GM12892 (cell line): Measurements from ENCODE around the gene SYT3.

Experiments
- POLR2A ChIP-seq: IDR thresholded peaks from 2 replicates; pipeline ENCODE4 v1.6.1; 2011; ENCODE audit warnings: low read depth, low read length, control low read depth
- POLR2AphosphoS5 ChIP-seq: IDR thresholded peaks from 2 replicates; pipeline ENCODE4 v1.6.1; 2011; ENCODE audit warnings: low read depth, low read length, control low read depth
- TAF1 ChIP-seq: IDR thresholded peaks from 2 replicates; pipeline ENCODE4 v1.6.1; 2011; ENCODE audit warnings: low read depth, mild to moderate bottlenecking, control low read depth, low read length, borderline replicate concordance

DNA sequence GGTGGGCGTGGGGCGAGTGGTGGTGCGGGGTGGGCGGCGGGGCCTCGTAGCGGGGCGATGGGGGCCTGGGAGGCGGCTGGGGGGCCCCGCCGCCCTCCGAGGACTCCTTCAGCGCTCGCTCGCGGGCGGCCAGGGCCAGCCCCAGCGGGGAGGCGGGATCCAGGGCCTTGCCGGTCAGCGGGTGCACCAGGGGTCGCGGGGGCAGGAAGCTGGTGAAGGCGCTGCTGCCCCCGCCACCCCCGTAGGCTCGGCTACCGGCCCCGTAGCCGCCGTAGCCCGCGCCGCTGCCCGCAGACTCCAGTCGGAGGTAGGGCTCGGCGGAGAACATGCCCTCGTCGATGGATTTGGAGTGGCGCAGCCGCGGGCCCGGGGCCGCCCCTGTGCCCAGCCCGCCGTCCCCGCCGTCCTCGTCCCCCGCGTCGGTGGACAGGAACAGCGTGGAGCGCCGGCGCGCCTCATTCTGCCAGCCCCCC lies 28.1 kb upstream of the SYT3 start:
- TF ChIP-seq POLR2A (no peak), POLR2AphosphoS5 (no peak), TAF1 (no peak)
